Daoy (cell line): ENCODE measurements around the gene FAM180A. TPM values are rescaled to one million over a fixed set of nuclear protein-coding genes. Genes with fewer than 3 reads are reported as not detected.

Experiments used
- DNase-seq: peaks from one replicate; pipeline ENCODE4 v3.0.0-alpha.2; 2015; ENCODE audit warnings: low read depth
- total RNA-seq: library from RNA; depleted of rRNA; stranded (reverse); fragments of >200 nt; shearing (Covaris generic); gene quantifications from 2 replicates; pipeline ENCODE4 v1.2.3, GENCODE V29; 2014; rRNA removed

FAM180A gene
- total RNA-seq, 1 experiment from 2014 or later: not detected

GRCh38 chr7:135684136-135684535 is 64.5 kb downstream of the FAM180A start:
- no peak for DNase-seq

GRCh38 chr7:135683609-135684008 is 65.0 kb downstream of the FAM180A start:
- DNase-seq: no peak

DNA sequence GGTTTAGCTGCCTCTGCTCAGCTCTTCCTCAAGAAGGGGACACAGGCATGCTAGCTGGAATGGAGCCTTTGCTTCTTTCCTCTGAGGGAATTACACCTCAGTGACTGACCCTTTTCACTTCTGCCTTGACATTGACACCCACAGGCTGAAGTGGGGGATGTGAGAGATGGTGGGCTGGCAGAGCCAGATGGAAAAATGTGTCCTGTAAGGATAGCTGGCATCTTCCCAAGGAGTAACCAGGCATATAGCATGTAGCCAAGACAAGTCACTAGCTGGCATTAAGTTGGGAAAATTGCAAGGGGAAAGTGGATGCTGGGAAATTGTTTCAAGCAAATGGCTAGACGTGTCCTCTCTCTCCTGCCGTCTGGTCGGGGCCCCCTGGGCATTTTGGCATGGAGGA is 66.4 kb downstream of the FAM180A start:
- no peak for DNase-seq

DNA sequence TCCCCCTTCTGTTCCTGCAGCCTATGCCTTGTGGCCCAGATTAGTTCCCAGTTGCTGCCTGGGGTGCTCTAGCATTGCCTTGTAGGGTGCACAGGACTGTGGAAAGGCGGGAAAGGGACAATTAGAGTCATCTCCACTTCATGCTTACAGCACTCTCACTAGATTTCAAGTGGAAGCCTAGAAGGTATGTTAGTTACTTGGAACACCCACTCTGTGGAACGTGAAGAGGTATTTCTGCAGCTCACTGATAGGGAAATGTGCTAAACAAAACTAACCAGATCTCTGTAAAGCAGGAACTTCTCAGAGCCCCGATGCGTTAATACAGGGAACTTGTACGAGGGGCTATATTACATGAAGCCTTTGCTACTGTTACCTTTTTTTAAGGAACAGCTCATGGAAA is 66.9 kb downstream of the FAM180A start:
- DNase-seq: no peak

Other genes starting within 250 kb of the FAM180A start
- 2.6 and 5.0 TPM in 2 replicates for gene CNOT4, start 238.7 kb downstream of the FAM180A start, total RNA-seq
- 101 and 102 TPM in 2 replicates for gene NUP205, start 190.9 kb downstream of the FAM180A start, total RNA-seq
- gene STMP1, start 86.3 kb downstream of the FAM180A start, total RNA-seq: 9.1 and 11.4 TPM in 2 replicates
- gene SLC13A4, start 20.6 kb downstream of the FAM180A start, total RNA-seq: not detected in 2 replicates
- 73.8 and 77.8 TPM in 2 replicates for gene MTPN, start 228.5 kb upstream of the FAM180A start, total RNA-seq